HG03457 (cell line): Measurements from ENCODE around the gene ITM2B.
A peak's percentile ranks its signal among the peaks of the same experiment; 100 is the strongest.
"Not testable (repeated sequence)": the region's sequence is repeated elsewhere in the genome, so short reads cannot be mapped to it uniquely, and the experiment has no call there.

Experiments used
- ATAC-seq: cut with Tn5 transposase; IDR thresholded peaks from one replicate; pipeline ENCODE4 v1.9.1; 2021; ENCODE audit warnings: moderate number of reproducible peaks; ENCODE audit not compliant: unreplicated experiment

ITM2B gene

GRCh38 chr13:48222358-48223301 lies 10.4 kb upstream of the ITM2B start:
- no peak for ATAC-seq

GRCh38 chr13:48224701-48225100 lies 8.3 kb upstream of the ITM2B start:
- ATAC-seq: no peak

GRCh38 chr13:48230541-48230940 lies 2.5 kb upstream of the ITM2B start:
- ATAC-seq: no peak

- ATAC-seq: no peak
Measured at GRCh38 chr13:48231080-48231479, 1.9 kb upstream of the ITM2B start.

- ATAC-seq: no peak
Measured at GRCh38 chr13:48231933-48232332, 1.1 kb upstream of the ITM2B start.

GRCh38 chr13:48232420-48233045 lies 473 bp upstream of the ITM2B start:
- ATAC-seq: no peak

- no peak for ATAC-seq
Measured at GRCh38 chr13:48233889-48234488, 983 bp downstream of the ITM2B start.

GRCh38 chr13:48234566-48235340 lies 1.7 kb downstream of the ITM2B start:
- peak; percentile 62 for ATAC-seq

- no peak for ATAC-seq
Measured at GRCh38 chr13:48235341-48236135, 2.5 kb downstream of the ITM2B start.

- ATAC-seq: no peak
Measured at GRCh38 chr13:48236528-48237353, 3.7 kb downstream of the ITM2B start.

GRCh38 chr13:48239369-48239768 lies 6.4 kb downstream of the ITM2B start:
- not testable (repeated sequence) for ATAC-seq

GRCh38 chr13:48241651-48242050 lies 8.6 kb downstream of the ITM2B start:
- ATAC-seq: no peak

- no peak for ATAC-seq
Measured at GRCh38 chr13:48242677-48243076, 9.7 kb downstream of the ITM2B start.

GRCh38 chr13:48244159-48244558 lies 11.2 kb downstream of the ITM2B start:
- ATAC-seq: no peak

- no peak for ATAC-seq
Measured at GRCh38 chr13:48246102-48246501, 13.1 kb downstream of the ITM2B start.

GRCh38 chr13:48249018-48249417 lies 16.0 kb downstream of the ITM2B start:
- ATAC-seq: no peak

- ATAC-seq: no peak
Measured at GRCh38 chr13:48251611-48252081, 18.6 kb downstream of the ITM2B start.

- ATAC-seq: no peak
Measured at GRCh38 chr13:48252176-48252575, 19.2 kb downstream of the ITM2B start.

- ATAC-seq: no peak
Measured at GRCh38 chr13:48253849-48254248, 20.8 kb downstream of the ITM2B start.
